ENCODE data around the gene CCDC89.

DNA sequence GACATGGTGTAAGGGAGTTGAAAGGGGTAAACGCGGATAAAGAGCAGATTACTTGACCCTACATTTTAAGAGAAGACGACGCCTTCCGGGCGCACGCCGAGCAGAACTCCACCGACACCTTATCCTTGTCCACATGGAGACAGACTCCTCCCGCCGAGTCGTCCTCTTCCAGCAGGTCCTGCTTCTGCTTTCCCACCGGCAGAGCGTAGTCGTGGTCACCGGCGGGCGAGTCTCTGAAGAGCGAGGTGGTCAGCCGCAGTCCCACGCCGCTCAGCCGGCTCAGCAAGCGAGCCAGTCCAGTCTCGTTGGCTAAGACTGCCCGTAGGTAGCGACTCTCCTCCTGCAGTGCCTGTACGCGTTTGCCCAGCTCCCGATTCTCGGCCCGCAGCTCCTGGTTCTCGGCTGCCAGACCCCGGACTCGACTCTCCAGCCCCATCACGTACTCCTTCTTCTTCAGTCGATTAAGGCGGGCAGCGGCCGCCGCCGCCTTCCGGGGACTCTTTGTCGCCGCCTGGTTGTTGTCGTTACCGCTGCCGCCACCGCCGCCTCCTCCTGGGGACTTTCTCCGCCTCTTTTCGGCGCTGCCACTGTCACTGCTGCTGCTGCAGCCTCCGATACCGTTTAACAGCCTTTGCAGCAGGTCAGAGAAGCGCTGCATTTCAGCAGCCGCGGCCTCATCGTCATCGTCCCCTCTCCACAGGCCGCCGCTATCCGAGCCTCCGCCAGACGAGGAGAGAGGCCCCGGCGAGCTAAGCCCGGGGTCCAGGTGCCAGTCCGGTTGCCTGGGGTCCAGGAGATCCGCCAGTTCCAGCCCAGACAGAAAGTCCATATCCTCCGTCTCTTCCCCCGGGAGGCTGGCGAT lies 22.0 kb downstream of the CCDC89 start:
- TF ChIP-seq POLR2A (IDR thresholded peaks at IDR 0.05) (no peak), POLR2AphosphoS5 (IDR thresholded peaks at IDR 0.05) (peak in 1 of 3 donors; percentile 8)
- TF ChIP-seq, protein P1, sequence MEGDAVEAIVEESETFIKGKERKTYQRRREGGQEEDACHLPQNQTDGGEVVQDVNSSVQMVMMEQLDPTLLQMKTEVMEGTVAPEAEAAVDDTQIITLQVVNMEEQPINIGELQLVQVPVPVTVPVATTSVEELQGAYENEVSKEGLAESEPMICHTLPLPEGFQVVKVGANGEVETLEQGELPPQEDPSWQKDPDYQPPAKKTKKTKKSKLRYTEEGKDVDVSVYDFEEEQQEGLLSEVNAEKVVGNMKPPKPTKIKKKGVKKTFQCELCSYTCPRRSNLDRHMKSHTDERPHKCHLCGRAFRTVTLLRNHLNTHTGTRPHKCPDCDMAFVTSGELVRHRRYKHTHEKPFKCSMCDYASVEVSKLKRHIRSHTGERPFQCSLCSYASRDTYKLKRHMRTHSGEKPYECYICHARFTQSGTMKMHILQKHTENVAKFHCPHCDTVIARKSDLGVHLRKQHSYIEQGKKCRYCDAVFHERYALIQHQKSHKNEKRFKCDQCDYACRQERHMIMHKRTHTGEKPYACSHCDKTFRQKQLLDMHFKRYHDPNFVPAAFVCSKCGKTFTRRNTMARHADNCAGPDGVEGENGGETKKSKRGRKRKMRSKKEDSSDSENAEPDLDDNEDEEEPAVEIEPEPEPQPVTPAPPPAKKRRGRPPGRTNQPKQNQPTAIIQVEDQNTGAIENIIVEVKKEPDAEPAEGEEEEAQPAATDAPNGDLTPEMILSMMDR (IDR thresholded peaks at IDR 0.05) = peak; percentile 21 to 68 (median 57)
